Left lung (tissue), 10 donors: ENCODE data around the gene DLGAP1. TPM values are rescaled to one million over a fixed set of nuclear protein-coding genes. Genes with fewer than 3 reads are reported as not detected.
A peak's percentile ranks its signal among the peaks of the same experiment; 100 is the strongest.
"Not testable (repeated sequence)": the region's sequence is repeated elsewhere in the genome, so short reads cannot be mapped to it uniquely, and the experiment has no call there.

Experiments
- ATAC-seq: fragments of 200-7000 bp; cut with Tn5 transposase; one replicate; pipeline ENCODE4 v1.9.1; 2020; ENCODE audit warnings: moderate library complexity
- DNase-seq, 4 donors: peaks; one replicate each; pipeline ENCODE4 v3.0.0-alpha.2; 2013 to 2020
- H3K27ac ChIP-seq, 2 donors: fragments of 200-600 bp; sonication (generic) in 1 of 2; one replicate each; pipeline versions ENCODE4 v1.5.0 to v1.8.0; 2020 to 2021
- H3K27me3 ChIP-seq, 2 donors: fragments of 200-600 bp; sonication (generic) in 1 of 2; one replicate each; pipeline versions ENCODE4 v1.5.0 to v1.8.0; 2020 to 2021
- H3K36me3 ChIP-seq, 2 donors: fragments of 200-600 bp; sonication (generic) in 1 of 2; one replicate each; pipeline versions ENCODE4 v1.5.0 to v1.8.0; 2020 to 2021
- H3K4me1 ChIP-seq, 2 donors: fragments of 200-600 bp; one replicate each; pipeline ENCODE4 v1.8.0; 2021
- H3K4me3 ChIP-seq, 2 donors: fragments of 200-600 bp; sonication (generic) in 1 of 2; one replicate each; pipeline versions ENCODE4 v1.5.0 to v1.8.0; 2020 to 2021; ENCODE audit warnings: mild to moderate bottlenecking in 1 of 2
- H3K9me3 ChIP-seq, 2 donors: fragments of 200-600 bp; sonication (generic) in 1 of 2; one replicate each; pipeline versions ENCODE4 v1.5.0 to v1.8.0; 2020 to 2021
- intact Hi-C, 2 donors: fragments of 100-400 bp; cut with DNase I; formaldehyde crosslinking; loops; one replicate each; pipeline versions ENCODE4 v1.11.2 to v1.14.2; 2022
- polyA plus RNA-seq, 6 donors: library from polyadenylated mRNA; unstranded; fragments of 120-200 nt; gene quantifications; one replicate each; pipeline ENCODE4 v1.2.1, GENCODE V29; 2013; ENCODE audit not compliant: insufficient read length in 6 of 6
- total RNA-seq, 2 donors: library from RNA; stranded (reverse); fragmentation: NEBNext Ultra II Directional; extraction: Animal tissue kit (Norgen Biotek cat#: 25700); gene quantifications; one replicate each; pipeline ENCODE4 v1.2.1, GENCODE V29; 2021
- TF ChIP-seq, protein P1 (sequence below), 2 donors: fragments of 200-600 bp; sonication (generic) in 1 of 2; IDR thresholded peaks; one replicate each; pipeline versions ENCODE4 v1.5.0 to v1.8.0; 2021; ENCODE audit warnings: antibody characterized with exemption in 2 of 2
- donor health status: DM: no; HTN: yes; CAD: no.
- donor health status: DM: no; HTN: no; CAD: no.

Gene DLGAP1
- total and polyA plus RNA-seq, 8 donors, result 1.6 to 4.0 (median 2.1) TPM

DNA sequence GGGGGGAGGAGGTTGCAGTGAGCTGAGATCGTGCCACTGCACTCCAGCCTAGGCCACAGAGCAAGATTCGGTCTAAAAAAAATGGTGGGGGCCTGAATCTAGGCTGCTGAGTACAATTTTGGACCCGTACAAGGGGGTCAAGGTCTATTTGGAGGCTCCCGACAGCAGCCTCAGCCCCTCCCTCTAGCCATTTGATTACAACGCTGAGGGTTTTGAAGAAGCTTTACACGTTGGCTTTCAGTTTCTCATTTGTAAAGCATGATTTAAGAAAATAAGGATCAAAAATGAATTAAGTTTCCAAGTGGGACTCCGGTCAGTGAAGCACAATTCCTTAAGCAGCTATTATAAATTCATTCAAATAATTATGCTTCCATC lies 871.2 kb downstream of the DLGAP1 start:
- H3K9me3 ChIP-seq, result no peaks in the 10 kb centered on the region
- intact Hi-C loops, result no loop called here
- H3K27ac ChIP-seq, result peak overlapping the region in 1 of 2 donors; percentile 25
- H3K27me3 ChIP-seq, result no peaks in the 10 kb centered on the region
- no peaks in the 10 kb centered on the region for H3K36me3 ChIP-seq
- ATAC-seq, result no peak
- TF ChIP-seq, protein P1, sequence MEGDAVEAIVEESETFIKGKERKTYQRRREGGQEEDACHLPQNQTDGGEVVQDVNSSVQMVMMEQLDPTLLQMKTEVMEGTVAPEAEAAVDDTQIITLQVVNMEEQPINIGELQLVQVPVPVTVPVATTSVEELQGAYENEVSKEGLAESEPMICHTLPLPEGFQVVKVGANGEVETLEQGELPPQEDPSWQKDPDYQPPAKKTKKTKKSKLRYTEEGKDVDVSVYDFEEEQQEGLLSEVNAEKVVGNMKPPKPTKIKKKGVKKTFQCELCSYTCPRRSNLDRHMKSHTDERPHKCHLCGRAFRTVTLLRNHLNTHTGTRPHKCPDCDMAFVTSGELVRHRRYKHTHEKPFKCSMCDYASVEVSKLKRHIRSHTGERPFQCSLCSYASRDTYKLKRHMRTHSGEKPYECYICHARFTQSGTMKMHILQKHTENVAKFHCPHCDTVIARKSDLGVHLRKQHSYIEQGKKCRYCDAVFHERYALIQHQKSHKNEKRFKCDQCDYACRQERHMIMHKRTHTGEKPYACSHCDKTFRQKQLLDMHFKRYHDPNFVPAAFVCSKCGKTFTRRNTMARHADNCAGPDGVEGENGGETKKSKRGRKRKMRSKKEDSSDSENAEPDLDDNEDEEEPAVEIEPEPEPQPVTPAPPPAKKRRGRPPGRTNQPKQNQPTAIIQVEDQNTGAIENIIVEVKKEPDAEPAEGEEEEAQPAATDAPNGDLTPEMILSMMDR (IDR thresholded peaks at IDR 0.05), result no peak
- no peak overlapping the region for H3K4me3 ChIP-seq
- peaks cover 0 to 12% of the 10 kb centered on the region in 2 donors for H3K4me1 ChIP-seq
- no peak for DNase-seq

DNA sequence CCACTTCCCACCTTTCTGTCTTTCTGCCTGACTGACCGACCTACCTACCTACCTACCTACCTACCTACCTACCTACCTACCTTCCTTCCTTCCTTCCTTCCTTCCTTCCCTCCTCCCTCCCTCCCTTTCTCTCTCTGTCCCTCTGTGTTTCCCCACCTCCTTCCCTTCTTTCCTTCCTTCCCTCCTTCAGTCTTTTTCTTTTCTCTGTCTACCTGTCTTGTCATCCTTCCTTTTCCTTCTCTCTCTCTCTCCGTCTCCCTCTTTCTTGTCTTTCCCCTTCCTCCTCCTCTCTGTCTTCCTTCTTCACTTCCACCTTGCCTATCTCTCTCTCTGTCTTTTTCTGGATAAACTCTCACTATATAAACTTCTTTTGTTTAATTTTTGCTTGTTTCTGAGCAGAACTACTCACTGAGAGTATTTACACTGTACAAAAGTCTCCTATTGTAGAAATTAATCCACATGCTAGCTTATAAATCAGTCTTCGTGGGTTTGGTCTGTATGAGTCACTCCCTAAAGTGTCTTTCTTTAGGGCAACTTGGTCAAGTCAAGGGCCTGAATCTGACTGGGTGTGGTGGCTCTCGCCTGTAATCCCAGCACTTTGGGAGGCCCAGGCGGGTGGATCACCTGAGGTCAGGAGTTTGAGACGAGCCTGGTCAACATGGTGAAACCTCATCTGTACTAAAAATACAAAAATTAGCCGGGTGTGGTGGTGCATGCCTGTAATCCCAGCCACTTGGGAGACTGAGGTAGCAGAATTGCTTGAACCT lies 871.8 kb downstream of the DLGAP1 start:
- DNase-seq, intact Hi-C loops, H3K27me3 ChIP-seq, H3K36me3 ChIP-seq, H3K4me3 ChIP-seq, H3K9me3 ChIP-seq: not testable (repeated sequence)
- H3K27ac ChIP-seq, result peak overlapping the region in 1 of 2 donors; percentile 25
- peaks cover 0 to 12% of the 10 kb centered on the region in 2 donors for H3K4me1 ChIP-seq
- ATAC-seq, result peak; percentile 36

DNA sequence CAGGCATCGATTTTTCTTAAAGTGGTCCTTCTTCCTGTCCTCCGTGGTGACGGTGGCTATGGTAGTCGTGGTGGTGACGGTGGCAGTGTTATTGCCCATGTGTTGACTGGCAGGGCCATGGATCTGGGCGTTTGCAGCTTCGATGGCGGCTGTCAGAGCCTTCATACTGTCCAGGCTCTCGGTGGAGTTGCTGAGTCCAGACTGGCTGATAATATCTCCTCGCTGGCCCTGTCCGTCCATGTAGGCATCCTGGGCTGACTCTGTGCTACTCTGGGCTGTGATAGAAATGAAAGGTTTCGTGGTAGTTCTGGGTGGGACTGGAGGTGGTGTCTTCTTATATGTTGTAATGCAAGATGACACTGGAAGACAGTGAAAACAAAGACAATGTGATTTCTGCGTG lies 873.2 kb downstream of the DLGAP1 start:
- DNase-seq (no peak), ATAC-seq (no peak)
- TF ChIP-seq, protein P1 (IDR thresholded peaks at IDR 0.05), result no peak
- H3K27me3 ChIP-seq, result no peaks in the 10 kb centered on the region
- H3K4me3 ChIP-seq, result no peak overlapping the region
- intact Hi-C loops, result no loop called here
- no peak overlapping the region for H3K27ac ChIP-seq
- peaks cover 0 to 12% of the 10 kb centered on the region in 2 donors for H3K4me1 ChIP-seq
- H3K9me3 ChIP-seq, result no peaks in the 10 kb centered on the region
- H3K36me3 ChIP-seq, result no peaks in the 10 kb centered on the region

DNA sequence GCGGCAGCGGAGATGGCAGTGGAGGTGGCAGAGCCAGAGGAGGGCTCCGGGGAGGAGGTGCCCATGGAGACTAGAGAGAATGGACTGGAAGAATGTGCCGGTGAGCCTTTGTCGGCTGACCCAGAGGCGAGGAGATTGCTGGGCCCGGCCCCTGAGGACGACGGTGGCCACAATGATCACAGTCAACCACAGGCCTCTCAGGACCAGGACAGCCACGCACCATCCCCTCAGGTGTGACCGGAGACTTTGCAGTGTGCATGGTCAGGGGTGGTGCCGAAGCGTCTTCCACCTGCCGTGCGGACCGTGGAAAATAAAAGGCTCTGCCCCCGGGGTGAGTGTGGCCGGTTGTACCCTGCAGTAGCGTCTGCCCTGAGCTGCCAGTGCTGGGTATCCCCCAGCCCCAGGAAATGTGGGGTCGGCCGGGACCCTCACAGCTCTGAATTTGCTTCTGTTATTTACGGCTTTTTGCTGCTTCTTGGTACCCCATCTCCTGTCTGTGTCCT lies 874.5 kb downstream of the DLGAP1 start:
- H3K27ac ChIP-seq, H3K27me3 ChIP-seq, H3K9me3 ChIP-seq, H3K4me3 ChIP-seq, intact Hi-C loops, H3K4me1 ChIP-seq, DNase-seq, ATAC-seq, H3K36me3 ChIP-seq: not testable (repeated sequence)

DNA sequence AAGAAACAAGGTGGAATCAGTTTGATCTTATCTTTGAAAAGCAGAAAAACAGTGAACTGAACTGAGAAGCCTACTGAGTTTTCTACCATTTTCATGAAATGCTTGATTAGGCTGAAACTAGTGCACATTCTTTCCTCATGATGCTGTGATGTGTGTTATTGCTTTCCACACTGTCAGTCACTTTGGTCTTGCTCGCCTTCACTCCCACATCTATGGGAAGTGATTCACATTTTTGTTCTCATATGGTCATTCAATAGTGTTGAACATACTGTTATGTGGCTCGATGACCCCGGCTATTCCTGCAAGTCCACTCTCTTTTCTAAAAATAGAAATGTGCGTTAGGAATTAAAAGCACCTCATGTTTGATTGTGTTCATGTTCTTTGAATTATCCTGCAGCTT lies 875.4 kb downstream of the DLGAP1 start:
- no peak for DNase-seq
- TF ChIP-seq, protein P1 (IDR thresholded peaks at IDR 0.05), result no peak
- Histone ChIP-seq H3K4me3 (no peak overlapping the region), H3K27ac (no peak overlapping the region), H3K27me3 (no peaks in the 10 kb centered on the region), H3K4me1 (no peaks in the 10 kb centered on the region), H3K9me3 (no peaks in the 10 kb centered on the region), H3K36me3 (no peaks in the 10 kb centered on the region)
- peak; percentile 45 for ATAC-seq
- intact Hi-C loops, result no loop called here

DNA sequence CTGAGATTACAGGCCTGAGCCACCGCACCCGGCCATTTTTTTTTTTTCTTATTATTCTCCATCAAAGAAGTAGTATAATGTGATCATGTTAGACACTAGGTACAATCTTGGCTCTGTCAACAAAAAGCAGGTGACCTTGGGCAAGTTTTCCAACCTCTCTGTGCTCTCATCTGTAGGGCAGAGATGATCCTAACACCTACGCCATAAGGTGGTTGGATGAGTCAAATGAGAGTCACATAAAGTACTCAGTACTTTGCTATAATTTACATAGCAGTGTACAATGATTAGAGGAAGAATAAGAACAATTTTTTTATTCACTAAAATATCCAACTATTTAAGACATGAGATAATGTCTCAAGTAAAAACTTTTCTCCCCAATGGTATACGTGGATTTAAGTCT lies 876.5 kb downstream of the DLGAP1 start:
- intact Hi-C loops, result no loop called here
- TF ChIP-seq, protein P1 (IDR thresholded peaks at IDR 0.05), result no peak
- Histone ChIP-seq H3K27me3 (no peaks in the 10 kb centered on the region), H3K4me1 (no peaks in the 10 kb centered on the region), H3K27ac (no peak overlapping the region), H3K9me3 (no peaks in the 10 kb centered on the region), H3K36me3 (no peaks in the 10 kb centered on the region), H3K4me3 (no peak overlapping the region)
- ATAC-seq, result no peak
- DNase-seq, result no peak
